ENCODE results near the gene DDX5. TPM values are rescaled to one million over a fixed set of nuclear protein-coding genes. Genes with fewer than 3 reads are reported as not detected.

Gene DDX5
- total RNA-seq, 1 experiment from 2014 or later, result 411 TPM

DNA sequence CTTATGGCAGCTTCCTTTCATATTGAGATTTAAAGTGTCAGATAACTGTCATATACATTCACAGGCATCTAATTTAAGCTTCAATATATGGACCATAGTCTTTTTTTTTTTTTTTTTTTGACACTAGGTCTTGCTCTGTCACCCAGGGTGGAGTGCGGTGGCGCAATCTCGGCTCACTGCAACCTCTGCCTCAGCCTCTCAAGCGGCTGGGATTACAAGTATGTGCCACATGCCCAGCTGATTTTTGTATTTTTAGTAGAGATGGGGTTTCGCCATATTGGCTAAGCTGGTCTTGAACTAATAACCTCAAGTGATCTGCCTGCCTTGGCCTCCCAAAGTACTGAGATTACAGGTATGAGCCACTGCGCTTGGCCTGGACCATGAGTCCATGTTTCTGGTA is 14.3 kb upstream of the DDX5 start:
- ChIA-PET POLR2A (interaction anchor here (0.6 kb wide), 1 partner anchor 24 kb away, joined by 4 read pairs; the partner anchor contains the start of gene POLG2), CTCF (no interaction called here)
- no TSS peak for BruUV-seq (replicated peaks)
- H3K4me3 ChIP-seq (ENCODE audit: low read depth in 2 of 2, low read length in 2 of 2), result no peak overlapping the region
- no peak for DNase-seq (ENCODE audit: low read depth, low spot score)
- no peak for ATAC-seq
- no peaks in the 10 kb centered on the region for H3K9me3 ChIP-seq (ENCODE audit: control insufficient read depth, insufficient read depth, low read depth, low read length)
- H3K36me3 ChIP-seq (ENCODE audit: control insufficient read depth, insufficient read depth, low read length), result peaks cover 16% of the 10 kb centered on the region
- no peaks in the 10 kb centered on the region for H3K4me1 ChIP-seq (ENCODE audit: control insufficient read depth, insufficient read depth, low read length)
- H3K27me3 ChIP-seq (ENCODE audit: control insufficient read depth, insufficient read depth, low read length), result no peaks in the 10 kb centered on the region
- in situ Hi-C loops (cut with HindIII; ENCODE audit: low pct_unique_long_range_greater_than_20kb, low sequenced_read_pairs), result no loop called here
- intact Hi-C loops (cut with micrococcal nuclease; ENCODE audit: unreplicated experiment), result no loop called here
- TF ChIP-seq, protein P1, sequence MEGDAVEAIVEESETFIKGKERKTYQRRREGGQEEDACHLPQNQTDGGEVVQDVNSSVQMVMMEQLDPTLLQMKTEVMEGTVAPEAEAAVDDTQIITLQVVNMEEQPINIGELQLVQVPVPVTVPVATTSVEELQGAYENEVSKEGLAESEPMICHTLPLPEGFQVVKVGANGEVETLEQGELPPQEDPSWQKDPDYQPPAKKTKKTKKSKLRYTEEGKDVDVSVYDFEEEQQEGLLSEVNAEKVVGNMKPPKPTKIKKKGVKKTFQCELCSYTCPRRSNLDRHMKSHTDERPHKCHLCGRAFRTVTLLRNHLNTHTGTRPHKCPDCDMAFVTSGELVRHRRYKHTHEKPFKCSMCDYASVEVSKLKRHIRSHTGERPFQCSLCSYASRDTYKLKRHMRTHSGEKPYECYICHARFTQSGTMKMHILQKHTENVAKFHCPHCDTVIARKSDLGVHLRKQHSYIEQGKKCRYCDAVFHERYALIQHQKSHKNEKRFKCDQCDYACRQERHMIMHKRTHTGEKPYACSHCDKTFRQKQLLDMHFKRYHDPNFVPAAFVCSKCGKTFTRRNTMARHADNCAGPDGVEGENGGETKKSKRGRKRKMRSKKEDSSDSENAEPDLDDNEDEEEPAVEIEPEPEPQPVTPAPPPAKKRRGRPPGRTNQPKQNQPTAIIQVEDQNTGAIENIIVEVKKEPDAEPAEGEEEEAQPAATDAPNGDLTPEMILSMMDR (IDR thresholded peaks at IDR 0.05), result no peak
- TF ChIP-seq POLR2AphosphoS5 (IDR thresholded peaks at IDR 0.05; ENCODE audit: low read depth, low read length) (no peak), SIN3A (IDR thresholded peaks at IDR 0.05; ENCODE audit: borderline replicate concordance, insufficient read depth, low read depth, low read length) (no peak), TCF7L2 (IDR thresholded peaks at IDR 0.05; ENCODE audit: low read depth, low read length) (no peak)
- TF ChIP-seq, protein P2, sequence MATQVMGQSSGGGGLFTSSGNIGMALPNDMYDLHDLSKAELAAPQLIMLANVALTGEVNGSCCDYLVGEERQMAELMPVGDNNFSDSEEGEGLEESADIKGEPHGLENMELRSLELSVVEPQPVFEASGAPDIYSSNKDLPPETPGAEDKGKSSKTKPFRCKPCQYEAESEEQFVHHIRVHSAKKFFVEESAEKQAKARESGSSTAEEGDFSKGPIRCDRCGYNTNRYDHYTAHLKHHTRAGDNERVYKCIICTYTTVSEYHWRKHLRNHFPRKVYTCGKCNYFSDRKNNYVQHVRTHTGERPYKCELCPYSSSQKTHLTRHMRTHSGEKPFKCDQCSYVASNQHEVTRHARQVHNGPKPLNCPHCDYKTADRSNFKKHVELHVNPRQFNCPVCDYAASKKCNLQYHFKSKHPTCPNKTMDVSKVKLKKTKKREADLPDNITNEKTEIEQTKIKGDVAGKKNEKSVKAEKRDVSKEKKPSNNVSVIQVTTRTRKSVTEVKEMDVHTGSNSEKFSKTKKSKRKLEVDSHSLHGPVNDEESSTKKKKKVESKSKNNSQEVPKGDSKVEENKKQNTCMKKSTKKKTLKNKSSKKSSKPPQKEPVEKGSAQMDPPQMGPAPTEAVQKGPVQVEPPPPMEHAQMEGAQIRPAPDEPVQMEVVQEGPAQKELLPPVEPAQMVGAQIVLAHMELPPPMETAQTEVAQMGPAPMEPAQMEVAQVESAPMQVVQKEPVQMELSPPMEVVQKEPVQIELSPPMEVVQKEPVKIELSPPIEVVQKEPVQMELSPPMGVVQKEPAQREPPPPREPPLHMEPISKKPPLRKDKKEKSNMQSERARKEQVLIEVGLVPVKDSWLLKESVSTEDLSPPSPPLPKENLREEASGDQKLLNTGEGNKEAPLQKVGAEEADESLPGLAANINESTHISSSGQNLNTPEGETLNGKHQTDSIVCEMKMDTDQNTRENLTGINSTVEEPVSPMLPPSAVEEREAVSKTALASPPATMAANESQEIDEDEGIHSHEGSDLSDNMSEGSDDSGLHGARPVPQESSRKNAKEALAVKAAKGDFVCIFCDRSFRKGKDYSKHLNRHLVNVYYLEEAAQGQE (IDR thresholded peaks at IDR 0.05; ENCODE audit: insufficient read depth in 1 of 2, low read depth in 2 of 2, low read length in 1 of 2), result no peak
- no peak overlapping the region for H3K27ac ChIP-seq (ENCODE audit: low read length)

DNA sequence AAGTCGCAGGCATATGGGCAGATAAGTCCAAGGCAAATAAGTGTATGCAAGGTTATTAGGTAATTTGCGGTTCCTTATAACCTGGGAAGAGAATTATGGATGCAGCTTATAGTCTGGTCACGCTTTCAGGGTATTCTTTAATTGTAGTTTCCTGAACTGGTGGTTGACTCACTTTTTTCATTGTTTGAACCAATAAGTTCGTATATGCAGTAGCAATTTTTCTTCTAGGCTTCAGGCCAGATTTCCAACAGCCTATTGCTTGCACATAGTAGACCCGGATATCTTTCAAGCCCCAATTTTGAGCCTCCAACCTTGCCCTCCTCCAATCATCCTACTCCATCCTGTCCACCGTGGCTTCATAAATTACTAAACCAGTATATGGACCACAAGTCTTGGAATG is 13.5 kb upstream of the DDX5 start:
- CTCF ChIA-PET, result no interaction called here
- in situ Hi-C loops (cut with HindIII; ENCODE audit: low pct_unique_long_range_greater_than_20kb, low sequenced_read_pairs) (no loop called here), intact Hi-C loops (cut with micrococcal nuclease; ENCODE audit: unreplicated experiment) (no loop called here)
- BruUV-seq (replicated peaks), result no TSS peak
- no peaks in the 10 kb centered on the region for H3K4me1 ChIP-seq (ENCODE audit: control insufficient read depth, insufficient read depth, low read length)
- no peak overlapping the region for H3K4me3 ChIP-seq (ENCODE audit: low read depth in 2 of 2, low read length in 2 of 2)
- no peak overlapping the region for H3K27ac ChIP-seq (ENCODE audit: low read length)
- no peak for TF ChIP-seq POLR2AphosphoS5 (IDR thresholded peaks at IDR 0.05; ENCODE audit: low read depth, low read length)
- TF ChIP-seq SIN3A (IDR thresholded peaks at IDR 0.05; ENCODE audit: borderline replicate concordance, insufficient read depth, low read depth, low read length), result no peak
- TF ChIP-seq, protein P1 (IDR thresholded peaks at IDR 0.05), result no peak
- POLR2A ChIA-PET, result interaction anchor here (0.6 kb wide), 1 partner anchor 23 kb away, joined by 4 read pairs; the partner anchor contains the start of gene POLG2
- no peaks in the 10 kb centered on the region for H3K9me3 ChIP-seq (ENCODE audit: control insufficient read depth, insufficient read depth, low read depth, low read length)
- DNase-seq (ENCODE audit: low read depth, low spot score) (no peak), ATAC-seq (no peak)
- peaks cover 23% of the 10 kb centered on the region for H3K36me3 ChIP-seq (ENCODE audit: control insufficient read depth, insufficient read depth, low read length)
- H3K27me3 ChIP-seq (ENCODE audit: control insufficient read depth, insufficient read depth, low read length), result no peaks in the 10 kb centered on the region
